K562 (cell line): ENCODE measurements around the gene LAMA2. TPM values are rescaled to one million over a fixed set of nuclear protein-coding genes. Genes with fewer than 3 reads are reported as not detected.

Source experiments
- ATAC-seq: fragments of 200-7000 bp; cut with Tn5 transposase; 3 replicates; pipeline ENCODE4 v1.9.1; 2020; ENCODE audit warnings: moderate library complexity
- BruUV-seq: library from RNA; stranded (reverse); fragments of 400-500 nt; replicated peaks from 2 replicates; lab custom pipeline; 2021; lab: Mats Ljungman, UMichigan
- CTCF ChIA-PET: fragments of 300-600 bp; formaldehyde crosslinking; extraction: SDS; loops from one replicate; lab custom pipeline; 2021; ENCODE audit warnings: low intra/inter-chr PET ratio; lab: Yijun Ruan, JAX
- POLR2A ChIA-PET: fragments of 300-600, 350-650 bp; sonication (Branson Sonifier 250); formaldehyde crosslinking; extraction: SDS; loops from one replicate; lab custom pipeline; 2021; ENCODE audit warnings: antibody characterized with exemption, inconsistent platforms; lab: Yijun Ruan, JAX
- DNase-seq, 4 experiments: peaks; one replicate each; pipeline versions ENCODE4 v3.0.0 to v3.0.0-alpha.2; 2011 to 2018; ENCODE audit warnings: low spot score in 3 of 4, mixed read lengths in 3 of 4; ENCODE audit errors: extremely low read depth in 1 of 4
- FAIRE-seq: peaks from 2 replicates; lab custom pipeline; 2011; peaks lifted over from hg19 to GRCh38; lab: Jason Lieb, UNC
- H2AFZ ChIP-seq: 2 replicates; pipeline ENCODE4 v1.6.0; 2011; ENCODE audit warnings: low read depth, low read length, control low read depth, inconsistent platforms
- H3K27ac ChIP-seq: fragments of 200-600 bp; 3 replicates; pipeline ENCODE4 v1.8.0; 2011; ENCODE audit warnings: low read depth, mild to moderate bottlenecking, control low read depth, inconsistent platforms, low read length, moderate library complexity, mixed read lengths; ENCODE audit errors: extremely low read depth
- H3K27me3 ChIP-seq, 2 experiments: fragments of 300-600 bp in 1 of 2; 2 replicates in 1 of 2; 3 replicates in 1 of 2; pipeline versions ENCODE4 v1.6.0 to v1.8.0; 2011; ENCODE audit warnings: inconsistent platforms in 2 of 2, low read length in 2 of 2, mild to moderate bottlenecking in 1 of 2, mixed read lengths in 1 of 2, moderate library complexity in 1 of 2; ENCODE audit not compliant: control insufficient read depth in 2 of 2, insufficient read depth in 2 of 2
- H3K36me3 ChIP-seq: fragments of 300-600 bp; 3 replicates; pipeline ENCODE4 v1.8.0; 2011; ENCODE audit warnings: mild to moderate bottlenecking, low read length, inconsistent platforms; ENCODE audit not compliant: control insufficient read depth, insufficient read depth
- H3K4me1 ChIP-seq, 2 experiments: fragments of 200-600 bp in 1 of 2; replicated peaks in 1 of 2; 2 replicates in 1 of 2; 3 replicates in 1 of 2; pipeline versions ENCODE4 v1.5.1 to v1.8.0; 2011; ENCODE audit warnings: inconsistent platforms in 2 of 2, low read length in 2 of 2, mild to moderate bottlenecking in 1 of 2, mixed read lengths in 1 of 2, moderate library complexity in 1 of 2; ENCODE audit not compliant: control insufficient read depth in 2 of 2, insufficient read depth in 2 of 2
- H3K4me2 ChIP-seq: 2 replicates; pipeline ENCODE4 v1.6.1; 2011; ENCODE audit warnings: low read length, control low read depth, inconsistent platforms, mixed read lengths; ENCODE audit not compliant: insufficient read depth
- H3K4me3 ChIP-seq: fragments of 200-600 bp; sonication (generic), shearing (Covaris generic); 2 replicates; pipeline ENCODE4 v1.5.1; 2016; ENCODE audit warnings: control low read depth, inconsistent platforms
- H3K79me2 ChIP-seq: fragments of 200-600 bp; 3 replicates; pipeline ENCODE4 v1.8.0; 2011; ENCODE audit warnings: low read length, inconsistent platforms; ENCODE audit not compliant: control insufficient read depth, insufficient read depth
- H3K9ac ChIP-seq, 2 experiments: 2 replicates each; pipeline versions ENCODE4 v1.6.0 to v1.6.1; 2011; ENCODE audit warnings: low read depth in 2 of 2, low read length in 2 of 2, control low read depth in 1 of 2, inconsistent platforms in 1 of 2, mild to moderate bottlenecking in 1 of 2, mixed read lengths in 1 of 2; ENCODE audit not compliant: insufficient read depth in 1 of 2
- H3K9me1 ChIP-seq: one replicate; pipeline ENCODE4 v1.6.0; 2011; ENCODE audit warnings: inconsistent platforms, mild to moderate bottlenecking, low read length, moderate library complexity; ENCODE audit not compliant: control insufficient read depth, insufficient read depth
- H3K9me3 ChIP-seq: replicated peaks from 2 replicates; pipeline ENCODE4 v1.5.1; 2011; ENCODE audit warnings: low read depth, low read length, inconsistent platforms; ENCODE audit not compliant: control insufficient read depth, insufficient read depth
- H4K20me1 ChIP-seq: replicated peaks from 2 replicates; pipeline ENCODE4 v1.6.1; 2011; ENCODE audit warnings: low read length, inconsistent platforms, mixed read lengths; ENCODE audit not compliant: control insufficient read depth, insufficient read depth
- CREBBP ChIP-seq: IDR thresholded peaks from one replicate; pipeline ENCODE4 v1.6.1; 2012; ENCODE audit warnings: low read depth, mild to moderate bottlenecking, control low read depth, inconsistent platforms, low read length
- REST ChIP-seq, 2 experiments: fragments of 450-650 bp; formaldehyde crosslinking in 1 of 2; IDR thresholded peaks; 2 replicates each; pipeline versions ENCODE4 v1.4.0 to v1.6.1; 2014 to 2020; ENCODE audit warnings: mild to moderate bottlenecking in 2 of 2, borderline replicate concordance in 1 of 2, low read depth in 1 of 2
- RFX1 ChIP-seq: fragments of 450-650 bp; IDR thresholded peaks from 2 replicates; pipeline ENCODE4 v1.6.1; 2016; ENCODE audit warnings: mild to moderate bottlenecking, moderate library complexity
- ZNF764 ChIP-seq: fragments of 250-450 bp; sonication (Bioruptor Pico); IDR thresholded peaks from 2 replicates; pipeline ENCODE4 v1.4.0; 2020; ENCODE audit warnings: low read depth, mild to moderate bottlenecking, moderate library complexity
- ZSCAN29 ChIP-seq: fragments of 450-650 bp; IDR thresholded peaks from 2 replicates; pipeline ENCODE4 v1.6.1; 2017
- WGBS: fragments of 100-300 bp; shearing (Covaris generic); methylation state at CpG from one replicate; pipeline ENCODE4 v1.1.6; 2016; ENCODE audit warnings: low coverage, mixed read lengths; ENCODE audit not compliant: insufficient coverage; ENCODE audit errors: missing lambda C conversion rate; 5-methylcytosine and 5-hydroxymethylcytosine counted together
- in situ Hi-C: fragments of 300-500 bp; cut with MboI; formaldehyde crosslinking; loops from 4 replicates; pipeline ENCODE4 v1.15.0; 2018; ENCODE audit warnings: inconsistent platforms, mixed read lengths
- intact Hi-C: fragments of 100-400 bp; cut with micrococcal nuclease; formaldehyde crosslinking; loops from 2 replicates; pipeline ENCODE4 v1.14.2; 2022
- polyA plus RNA-seq, 8 experiments: library from polyadenylated mRNA; depleted of rRNA in 4 of 8; stranded (reverse) in 5 of 8; unstranded in 3 of 8; fragments of >200 nt; fragmentation: Nextera tagmentation in 2 of 8; fragmentation: Illumina TruSeq in 1 of 8; extraction: Ambion mirVana in 2 of 8; extraction: Trizol in 1 of 8; gene quantifications; 2 replicates each; pipeline versions ENCODE4 v1.2.1 to v1.2.3, GENCODE V29; 2011 to 2014; ENCODE audit warnings: inconsistent platforms in 1 of 8, missing spikeins in 1 of 8
- total RNA-seq, 7 experiments: library from RNA; depleted of rRNA in 6 of 7; stranded (reverse); fragments of >200 nt in 6 of 7; fragmentation: Illumina TruSeq in 2 of 7; extraction: Trizol in 2 of 7; gene quantifications; 2 replicates each; pipeline versions ENCODE4 v1.2.1 to v1.2.3, GENCODE V29; 2011 to 2021; ENCODE audit warnings: low replicate concordance in 1 of 7
- TF ChIP-seq, protein P1 (sequence below): fragments of 250-450 bp; sonication (Bioruptor Pico); IDR thresholded peaks from 2 replicates; pipeline ENCODE4 v1.5.0; 2021
- TF ChIP-seq, protein P2 (sequence below): fragments of 250-450 bp; sonication (Bioruptor Pico); IDR thresholded peaks from 2 replicates; pipeline ENCODE4 v1.8.0; 2022; ENCODE audit warnings: moderate library complexity, mild to moderate bottlenecking, inconsistent platforms

LAMA2 gene
- total and polyA plus RNA-seq, 9 of the 15 experiments (the other 6 are each of a cell fraction or from before 2014, with no cell fraction given) = 0.04 to 1.5 (median 0.36) TPM

DNA sequence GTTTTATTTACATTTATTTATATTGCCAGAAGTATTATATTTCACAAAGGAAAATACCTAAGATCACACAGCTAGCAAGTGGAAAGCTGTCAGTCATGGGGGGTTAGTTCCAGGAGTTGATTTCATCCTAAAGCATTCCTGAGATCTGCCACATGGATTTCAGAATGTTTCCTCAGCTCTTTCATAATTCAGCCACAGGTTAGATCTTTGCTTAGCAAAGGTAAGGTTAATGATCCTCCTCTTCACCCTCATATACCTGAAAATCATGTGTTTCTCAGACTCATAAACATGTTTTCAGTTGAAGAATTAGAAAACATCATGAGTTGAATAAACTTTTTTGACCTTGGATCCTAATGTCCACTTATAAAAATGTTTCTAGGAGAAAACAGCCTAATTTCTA is 611.6 kb downstream of the LAMA2 start (continued):
- TF ChIP-seq, protein P1, sequence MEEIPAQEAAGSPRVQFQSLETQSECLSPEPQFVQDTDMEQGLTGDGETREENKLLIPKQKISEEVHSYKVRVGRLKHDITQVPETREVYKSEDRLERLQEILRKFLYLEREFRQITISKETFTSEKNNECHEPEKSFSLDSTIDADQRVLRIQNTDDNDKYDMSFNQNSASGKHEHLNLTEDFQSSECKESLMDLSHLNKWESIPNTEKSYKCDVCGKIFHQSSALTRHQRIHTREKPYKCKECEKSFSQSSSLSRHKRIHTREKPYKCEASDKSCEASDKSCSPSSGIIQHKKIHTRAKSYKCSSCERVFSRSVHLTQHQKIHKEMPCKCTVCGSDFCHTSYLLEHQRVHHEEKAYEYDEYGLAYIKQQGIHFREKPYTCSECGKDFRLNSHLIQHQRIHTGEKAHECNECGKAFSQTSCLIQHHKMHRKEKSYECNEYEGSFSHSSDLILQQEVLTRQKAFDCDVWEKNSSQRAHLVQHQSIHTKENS (CRISPR knock-in tag) = no peak
- TF ChIP-seq ZSCAN29 = no peak
- TF ChIP-seq, protein P2, sequence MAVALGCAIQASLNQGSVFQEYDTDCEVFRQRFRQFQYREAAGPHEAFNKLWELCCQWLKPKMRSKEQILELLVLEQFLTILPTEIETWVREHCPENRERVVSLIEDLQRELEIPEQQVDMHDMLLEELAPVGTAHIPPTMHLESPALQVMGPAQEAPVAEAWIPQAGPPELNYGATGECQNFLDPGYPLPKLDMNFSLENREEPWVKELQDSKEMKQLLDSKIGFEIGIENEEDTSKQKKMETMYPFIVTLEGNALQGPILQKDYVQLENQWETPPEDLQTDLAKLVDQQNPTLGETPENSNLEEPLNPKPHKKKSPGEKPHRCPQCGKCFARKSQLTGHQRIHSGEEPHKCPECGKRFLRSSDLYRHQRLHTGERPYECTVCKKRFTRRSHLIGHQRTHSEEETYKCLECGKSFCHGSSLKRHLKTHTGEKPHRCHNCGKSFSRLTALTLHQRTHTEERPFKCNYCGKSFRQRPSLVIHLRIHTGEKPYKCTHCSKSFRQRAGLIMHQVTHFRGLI (CRISPR knock-in tag) = no peak

DNA sequence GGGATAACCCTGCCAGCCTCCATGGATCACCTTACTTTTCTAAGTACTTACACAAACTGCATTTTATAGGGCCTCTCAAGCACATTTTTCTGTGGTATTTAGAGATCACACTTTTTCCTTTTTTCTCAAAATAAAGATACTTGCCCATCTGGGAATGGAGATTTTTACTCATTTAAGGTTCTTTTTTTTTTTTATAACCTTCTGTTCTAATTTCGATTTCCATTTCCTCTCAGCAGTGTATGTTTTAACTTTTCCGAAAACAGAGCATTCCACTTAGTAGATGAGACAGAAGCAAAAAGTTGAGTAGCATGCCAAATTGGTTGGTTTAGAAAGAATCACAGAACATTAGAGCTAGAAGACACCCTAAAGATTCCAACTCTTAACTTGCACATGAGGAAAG is 612.7 kb downstream of the LAMA2 start:
- no peaks in the 10 kb centered on the region for H3K79me2 ChIP-seq
- no peak overlapping the region for H2AFZ ChIP-seq
- ATAC-seq (no peak), FAIRE-seq (no peak), DNase-seq (no peak)
- H3K4me2 ChIP-seq = no peak overlapping the region
- intact Hi-C loops (no loop called here), in situ Hi-C loops (loop anchor here (10.0 kb wide), 1 partner anchor 529 kb away; no protein-coding TSS in a partner anchor)
- no peaks in the 10 kb centered on the region for H3K27me3 ChIP-seq
- H3K9me3 ChIP-seq = no peaks in the 10 kb centered on the region
- no peaks in the 10 kb centered on the region for H3K9me1 ChIP-seq
- ChIA-PET POLR2A (no interaction called here), CTCF (no interaction called here)
- no peak overlapping the region for H3K27ac ChIP-seq
- WGBS = 37% methylated on average over 2 of the region's 2 CpGs
- no peak overlapping the region for H3K4me3 ChIP-seq
- H3K36me3 ChIP-seq = no peaks in the 10 kb centered on the region
- H3K4me1 ChIP-seq = peaks cover 2 to 13% of the 10 kb centered on the region in 2 experiments; a peak in 3 of 5 replicates
- no peaks in the 10 kb centered on the region for H4K20me1 ChIP-seq
- H3K9ac ChIP-seq = no peak overlapping the region
- no TSS peak for BruUV-seq
- TF ChIP-seq, protein P1 (CRISPR knock-in tag) = no peak
- no peak for TF ChIP-seq REST (IDR thresholded peaks at IDR 0.05; ENCODE audit: borderline replicate concordance)
- no peak for TF ChIP-seq REST (CRISPR knock-in tag; IDR thresholded peaks at IDR 0.05; ENCODE audit: low read depth)
- TF ChIP-seq RFX1 = no peak
- TF ChIP-seq ZNF764 (CRISPR knock-in tag) = no peak
- TF ChIP-seq CREBBP = no peak
